NCI-H2171 (cell line): ENCODE data around the gene PPIG.
"Not testable (repeated sequence)": the region's sequence is repeated elsewhere in the genome, so short reads cannot be mapped to it uniquely, and the experiment has no call there.

Experiments
- DNase-seq: peaks from one replicate; lab custom pipeline; 2025; lab: John Stamatoyannopoulos, UW

PPIG gene

GRCh38 chr2:169664978-169665930 is 81.1 kb downstream of the PPIG start:
- no peak for DNase-seq

- DNase-seq, result no peak
These were observed 83.4 kb downstream of the PPIG start for GRCh38 chr2:169667583-169667982.

GRCh38 chr2:169670215-169670651 is 86.1 kb downstream of the PPIG start:
- no peak for DNase-seq

GRCh38 chr2:169670937-169671336 is 86.8 kb downstream of the PPIG start:
- DNase-seq, result no peak

GRCh38 chr2:169672406-169672805 is 88.3 kb downstream of the PPIG start:
- no peak for DNase-seq

- DNase-seq, result no peak
These were observed 89.0 kb downstream of the PPIG start for GRCh38 chr2:169673106-169673505.

GRCh38 chr2:169673921-169674320 is 89.8 kb downstream of the PPIG start:
- no peak for DNase-seq

- DNase-seq, result no peak
These were observed 92.2 kb downstream of the PPIG start for GRCh38 chr2:169676357-169676756.

GRCh38 chr2:169676850-169677249 is 92.7 kb downstream of the PPIG start:
- DNase-seq, result no peak

- DNase-seq, result no peak
These were observed 98.9 kb downstream of the PPIG start for GRCh38 chr2:169683054-169683424.

GRCh38 chr2:169683425-169684134 is 99.4 kb downstream of the PPIG start:
- DNase-seq, result no peak

- no peak for DNase-seq
These were observed 100.0 kb downstream of the PPIG start for GRCh38 chr2:169684135-169684565.

GRCh38 chr2:169684712-169685111 is 100.6 kb downstream of the PPIG start:
- DNase-seq, result not testable (repeated sequence)

GRCh38 chr2:169686825-169687224 is 102.7 kb downstream of the PPIG start:
- DNase-seq, result not testable (repeated sequence)

GRCh38 chr2:169687943-169688342 is 103.8 kb downstream of the PPIG start:
- not testable (repeated sequence) for DNase-seq

- no peak for DNase-seq
These were observed 106.8 kb downstream of the PPIG start for GRCh38 chr2:169690958-169691357.
